Panc1 (cell line): ENCODE results near the gene FABP7. TPM values are rescaled to one million over a fixed set of nuclear protein-coding genes. Genes with fewer than 3 reads are reported as not detected.

Source experiments
- ATAC-seq: fragments of 200-7000 bp; cut with Tn5 transposase; 2 replicates; pipeline ENCODE4 v1.9.1; 2020; ENCODE audit warnings: mild to moderate bottlenecking, moderate library complexity
- BruUV-seq: library from RNA; stranded (reverse); fragments of 400-500 nt; replicated peaks from 2 replicates; lab custom pipeline; 2021; lab: Mats Ljungman, UMichigan
- CTCF ChIA-PET: fragments of 300-600 bp; sonication (Branson Sonifier 250); formaldehyde crosslinking; loops from one replicate; lab custom pipeline; 2022; ENCODE audit warnings: antibody characterized with exemption; lab: Charles Lee
- POLR2A ChIA-PET: fragments of 300-600 bp; sonication (Branson Sonifier 250); formaldehyde crosslinking; loops from one replicate; lab custom pipeline; 2022; ENCODE audit warnings: antibody characterized with exemption; lab: Charles Lee
- DNase-seq: peaks from one replicate; pipeline ENCODE4 v3.0.0-alpha.2; 2010; ENCODE audit warnings: low read depth, low spot score
- H3K27ac ChIP-seq: 2 replicates; pipeline ENCODE4 v1.5.1; 2011; ENCODE audit warnings: mild to moderate bottlenecking, low read length, inconsistent platforms
- H3K27me3 ChIP-seq: fragments of 200-500 bp; sonication (Bioruptor generic); 2 replicates; pipeline ENCODE4 v1.6.0; 2014; ENCODE audit warnings: low read length, inconsistent platforms; ENCODE audit not compliant: control insufficient read depth, insufficient read depth
- H3K36me3 ChIP-seq: fragments of 200-500 bp; sonication (Bioruptor generic); 2 replicates; pipeline ENCODE4 v1.5.1; 2014; ENCODE audit warnings: inconsistent platforms, mild to moderate bottlenecking, low read length, moderate library complexity; ENCODE audit not compliant: control insufficient read depth, insufficient read depth
- H3K4me1 ChIP-seq: 2 replicates; pipeline ENCODE4 v1.5.1; 2011; ENCODE audit warnings: inconsistent platforms, mild to moderate bottlenecking, low read length, moderate library complexity; ENCODE audit not compliant: control insufficient read depth, insufficient read depth
- H3K4me3 ChIP-seq, 2 experiments: 2 replicates each; pipeline ENCODE4 v1.5.1; 2011 to 2012; ENCODE audit warnings: low read depth in 2 of 2, low read length in 2 of 2, mild to moderate bottlenecking in 2 of 2, inconsistent platforms in 1 of 2, moderate library complexity in 1 of 2
- H3K9me3 ChIP-seq: fragments of 200-500 bp; sonication (Bioruptor generic); 2 replicates; pipeline ENCODE4 v1.5.1; 2014; ENCODE audit warnings: low read depth, mild to moderate bottlenecking, inconsistent platforms, low read length, moderate library complexity; ENCODE audit not compliant: control insufficient read depth, insufficient read depth
- CTCF ChIP-seq: fragments of 450-650 bp; IDR thresholded peaks from 2 replicates; pipeline ENCODE4 v1.5.1; 2017; ENCODE audit warnings: mild to moderate bottlenecking
- POLR2AphosphoS5 ChIP-seq: IDR thresholded peaks from 2 replicates; pipeline ENCODE4 v1.6.1; 2012; ENCODE audit warnings: mild to moderate bottlenecking, low read depth, low read length, moderate library complexity
- REST ChIP-seq, 2 experiments: IDR thresholded peaks; 2 replicates each; pipeline ENCODE4 v1.6.1; 2011 to 2012; ENCODE audit warnings: low read depth in 2 of 2, control low read depth in 1 of 2, low read length in 1 of 2, mild to moderate bottlenecking in 1 of 2, moderate library complexity in 1 of 2; ENCODE audit not compliant: insufficient read depth in 1 of 2
- SIN3A ChIP-seq: IDR thresholded peaks from 2 replicates; pipeline ENCODE4 v1.6.1; 2012; ENCODE audit warnings: low read depth, mild to moderate bottlenecking, low read length, moderate library complexity, borderline replicate concordance; ENCODE audit not compliant: insufficient read depth
- TCF7L2 ChIP-seq: IDR thresholded peaks from 2 replicates; pipeline ENCODE4 v1.6.1; 2011; ENCODE audit warnings: mild to moderate bottlenecking, low read depth, low read length, inconsistent platforms
- in situ Hi-C: cut with HindIII; loops from 2 replicates; pipeline ENCODE4 v1.10.0; 2016; ENCODE audit warnings: low sequenced_read_pairs, low pct_unique_long_range_greater_than_20kb
- intact Hi-C: fragments of 100-400 bp; cut with micrococcal nuclease; formaldehyde crosslinking; loops from one replicate; pipeline ENCODE4 v1.10.0; 2022; ENCODE audit not compliant: unreplicated experiment
- total RNA-seq: library from RNA; stranded (reverse); gene quantifications from one replicate; pipeline ENCODE4 v1.2.1, GENCODE V29; 2021; ENCODE audit not compliant: unreplicated experiment

FABP7 gene
- total RNA-seq, 1 experiment from 2014 or later = not detected

GRCh38 chr6:122821095-122821494, 41.6 kb downstream of the FABP7 start:
- in situ Hi-C loops (no loop called here), intact Hi-C loops (no loop called here)
- Histone ChIP-seq H3K36me3 (no peaks in the 10 kb centered on the region), H3K4me1 (no peaks in the 10 kb centered on the region), H3K27me3 (no peaks in the 10 kb centered on the region), H3K27ac (no peak overlapping the region), H3K4me3 (no peak overlapping the region), H3K9me3 (no peaks in the 10 kb centered on the region)
- ATAC-seq (no peak), DNase-seq (no peak)
- ChIA-PET CTCF (no interaction called here), POLR2A (no interaction called here)
- no TSS peak for BruUV-seq
- TF ChIP-seq SIN3A (no peak), TCF7L2 (no peak), POLR2AphosphoS5 (no peak), CTCF (no peak)

- BruUV-seq = no TSS peak
- intact Hi-C loops = no loop called here
- Histone ChIP-seq H3K4me3 (no peak overlapping the region), H3K27me3 (no peaks in the 10 kb centered on the region), H3K36me3 (no peaks in the 10 kb centered on the region), H3K27ac (no peak overlapping the region), H3K4me1 (no peaks in the 10 kb centered on the region), H3K9me3 (no peaks in the 10 kb centered on the region)
- ChIA-PET CTCF (no interaction called here), POLR2A (no interaction called here)
- no peak for DNase-seq
- in situ Hi-C loops = no loop called here
- no peak for TF ChIP-seq REST (IDR thresholded peaks at IDR 0.05; ENCODE audit: insufficient read depth in 1 of 2, low read depth in 2 of 2, low read length in 1 of 2)
- TF ChIP-seq TCF7L2 = no peak
- TF ChIP-seq POLR2AphosphoS5 = no peak
- no peak for TF ChIP-seq CTCF
- TF ChIP-seq SIN3A = no peak
- no peak for ATAC-seq
These were observed 45.6 kb downstream of the FABP7 start for GRCh38 chr6:122825163-122825562.
